HepG2 (cell line): Measurements from ENCODE around the gene LRBA. TPM values are rescaled to one million over a fixed set of nuclear protein-coding genes. Genes with fewer than 3 reads are reported as not detected.

Experiments
- ATAC-seq: fragments of 200-7000 bp; cut with Tn5 transposase; 3 replicates; pipeline ENCODE4 v1.9.1; 2020; ENCODE audit warnings: mild to moderate bottlenecking, moderate library complexity
- BruUV-seq: library from RNA; stranded (reverse); fragments of 400-500 nt; replicated peaks from 2 replicates; lab custom pipeline; 2021; lab: Mats Ljungman, UMichigan
- CTCF ChIA-PET: fragments of 300-600 bp; formaldehyde crosslinking; extraction: SDS; loops from one replicate; lab custom pipeline; 2021; ENCODE audit warnings: low total read pairs, inconsistent platforms, low intra/inter-chr PET ratio; lab: Yijun Ruan, JAX
- POLR2A ChIA-PET: fragments of 350-600 bp; sonication (Branson Sonifier 250); formaldehyde crosslinking; loops from one replicate; lab custom pipeline; 2020; ENCODE audit warnings: antibody characterized with exemption, inconsistent platforms; lab: Yijun Ruan, JAX
- DNase-seq: peaks from one replicate; pipeline ENCODE4 v3.0.0-alpha.2; 2015; ENCODE audit warnings: low spot score
- FAIRE-seq: peaks from 3 replicates; lab custom pipeline; 2011; peaks lifted over from hg19 to GRCh38; lab: Jason Lieb, UNC
- H2AFZ ChIP-seq: one replicate; pipeline ENCODE4 v1.6.1; 2011; ENCODE audit warnings: low read length, inconsistent platforms
- H3K27ac ChIP-seq: fragments of 300-600 bp; 3 replicates; pipeline ENCODE4 v1.8.0; 2011; ENCODE audit warnings: mixed run types, mild to moderate bottlenecking, mixed read lengths, low read length, inconsistent platforms; ENCODE audit not compliant: insufficient read depth; ENCODE audit errors: extremely low read length
- H3K27me3 ChIP-seq, 2 experiments: fragments of 200-600 bp in 1 of 2; 2 replicates in 1 of 2; 3 replicates in 1 of 2; pipeline versions ENCODE4 v1.6.0 to v1.8.0; 2011; ENCODE audit warnings: low read length in 2 of 2, mild to moderate bottlenecking in 2 of 2, moderate library complexity in 2 of 2, inconsistent platforms in 1 of 2; ENCODE audit not compliant: insufficient read depth in 2 of 2, control insufficient read depth in 1 of 2
- H3K36me3 ChIP-seq, 2 experiments: fragments of 200-600 bp in 1 of 2; replicated peaks in 1 of 2; 2 replicates in 1 of 2; 3 replicates in 1 of 2; pipeline versions ENCODE4 v1.5.1 to v1.8.0; 2011; ENCODE audit warnings: low read length in 2 of 2, inconsistent platforms in 1 of 2; ENCODE audit not compliant: insufficient read depth in 2 of 2, control insufficient read depth in 1 of 2
- H3K4me1 ChIP-seq: 2 replicates; pipeline ENCODE4 v1.5.1; 2012; ENCODE audit warnings: low read length, inconsistent platforms; ENCODE audit not compliant: insufficient read depth
- H3K4me2 ChIP-seq: 2 replicates; pipeline ENCODE4 v1.6.0; 2011; ENCODE audit warnings: low read depth, low read length, inconsistent platforms
- H3K4me3 ChIP-seq, 3 experiments: fragments of 200-600 bp in 1 of 3; sonication (generic), shearing (Covaris generic) in 1 of 3; replicated peaks in 1 of 3; 2 replicates each; pipeline ENCODE4 v1.5.1; 2011 to 2016; ENCODE audit warnings: low read length in 3 of 3, inconsistent platforms in 2 of 3, low read depth in 2 of 3, mild to moderate bottlenecking in 2 of 3, control low read depth in 1 of 3, mixed read lengths in 1 of 3; ENCODE audit not compliant: insufficient read depth in 1 of 3
- H3K79me2 ChIP-seq: one replicate; pipeline ENCODE4 v1.6.1; 2011; ENCODE audit warnings: low read length, inconsistent platforms; ENCODE audit not compliant: insufficient read depth
- H3K9ac ChIP-seq: 2 replicates; pipeline ENCODE4 v1.6.0; 2011; ENCODE audit warnings: mild to moderate bottlenecking, low read depth, low read length, inconsistent platforms; ENCODE audit not compliant: insufficient read depth
- H3K9me3 ChIP-seq: 2 replicates; pipeline ENCODE4 v1.5.1; 2012; ENCODE audit warnings: mild to moderate bottlenecking, low read length
- H4K20me1 ChIP-seq: 2 replicates; pipeline ENCODE4 v1.6.0; 2011; ENCODE audit warnings: inconsistent platforms, mild to moderate bottlenecking, low read length, moderate library complexity; ENCODE audit not compliant: insufficient read depth
- AKAP8 ChIP-seq: sonication (generic); formaldehyde crosslinking; IDR thresholded peaks from 2 replicates; pipeline ENCODE4 v1.5.1; 2020; ENCODE audit warnings: mild to moderate bottlenecking, missing genetic modification reagents
- ATF6 ChIP-seq: sonication (generic); formaldehyde crosslinking; conservative IDR thresholded peaks from 2 replicates; pipeline ENCODE4 v1.4.0; 2020; ENCODE audit warnings: missing genetic modification reagents
- KIAA2018 ChIP-seq: sonication (generic); formaldehyde crosslinking; IDR thresholded peaks from 2 replicates; pipeline ENCODE4 v1.5.0; 2020; ENCODE audit warnings: mild to moderate bottlenecking, missing genetic modification reagents, borderline replicate concordance
- NR2F1 ChIP-seq, 2 experiments: fragments of 450-650 bp in 1 of 2; formaldehyde crosslinking in 1 of 2; IDR thresholded peaks; 2 replicates each; pipeline versions ENCODE4 v1.5.0 to v1.6.1; 2016 to 2020; ENCODE audit warnings: mild to moderate bottlenecking in 1 of 2, missing compliant biosample characterization in 1 of 2, missing genetic modification reagents in 1 of 2, moderate library complexity in 1 of 2
- ZHX1 ChIP-seq: sonication (generic); formaldehyde crosslinking; IDR thresholded peaks from 2 replicates; pipeline ENCODE4 v1.8.1; 2022; ENCODE audit warnings: low read depth, mild to moderate bottlenecking, missing genetic modification reagents
- ZNF512B ChIP-seq: sonication (generic); formaldehyde crosslinking; IDR thresholded peaks from 2 replicates; pipeline ENCODE4 v1.5.1; 2020; ENCODE audit warnings: missing genetic modification reagents, mild to moderate bottlenecking, borderline replicate concordance
- WGBS: methylation state at CpG from one replicate; pipeline ENCODE4 v1.1.6; 2017; ENCODE audit warnings: low lambda C conversion rate; 5-methylcytosine and 5-hydroxymethylcytosine counted together
- in situ Hi-C: cut with HindIII; loops from 2 replicates; pipeline ENCODE4 v1.10.0; 2017; ENCODE audit warnings: low pct_unique_long_range_greater_than_20kb; ENCODE audit not compliant: extremely low pct_ligation_motif_present
- intact Hi-C: fragments of 100-400 bp; cut with micrococcal nuclease; formaldehyde crosslinking; loops from one replicate; pipeline ENCODE4 v1.10.0; 2022; ENCODE audit not compliant: unreplicated experiment
- polyA plus RNA-seq, 8 experiments: library from polyadenylated mRNA; depleted of rRNA in 3 of 8; stranded (reverse) in 7 of 8; unstranded in 1 of 8; fragments of >200 nt; fragmentation: Illumina TruSeq in 4 of 8; extraction: Trizol in 4 of 8; gene quantifications; 2 replicates each; pipeline versions ENCODE4 v1.2.1 to v1.2.3, GENCODE V29; 2011 to 2016; ENCODE audit warnings: low read depth in 4 of 8, missing spikeins in 1 of 8, mixed read lengths in 1 of 8; ENCODE audit not compliant: insufficient read depth in 1 of 8
- total RNA-seq, 5 experiments: library from RNA; depleted of rRNA; stranded (reverse); fragments of >200 nt; fragmentation: Illumina TruSeq; extraction: Trizol; gene quantifications; 2 replicates each; pipeline ENCODE4 v1.2.3, GENCODE V29; 2016; ENCODE audit warnings: low read depth in 1 of 5

Gene LRBA
- total and polyA plus RNA-seq, 2 of the 13 experiments (the other 11 are each of a cell fraction or from before 2014, with no cell fraction given) = 21.0 to 37.2 TPM

- TF ChIP-seq AKAP8 (no peak), ATF6 (CRISPR knock-in tag) (no peak), ZNF512B (CRISPR knock-in tag) (no peak)
Measured at GRCh38 chr4:150619042-150619441, 396.0 kb downstream of the LRBA start (continued).

- no peak overlapping the region for H2AFZ ChIP-seq
- no peaks in the 10 kb centered on the region for H4K20me1 ChIP-seq
- no peaks in the 10 kb centered on the region for H3K9me3 ChIP-seq
- H3K4me1 ChIP-seq = no peaks in the 10 kb centered on the region
- no peak for DNase-seq
- no peak for FAIRE-seq
- WGBS = 100% methylated on average over 3 of the region's 3 CpGs
- no peaks in the 10 kb centered on the region for H3K79me2 ChIP-seq
- in situ Hi-C loops = no loop called here
- no peak overlapping the region for H3K4me2 ChIP-seq
- ChIA-PET POLR2A (no interaction called here), CTCF (no interaction called here)
- no peak overlapping the region for H3K27ac ChIP-seq
- no peak for ATAC-seq
- no peak overlapping the region for H3K4me3 ChIP-seq
- BruUV-seq = no TSS peak
- H3K36me3 ChIP-seq = no peaks in the 10 kb centered on the region
- H3K9ac ChIP-seq = no peak overlapping the region
- intact Hi-C loops = no loop called here
- no peak for TF ChIP-seq NR2F1 (CRISPR knock-in tag; IDR thresholded peaks at IDR 0.05)
- no peak for TF ChIP-seq KIAA2018 (CRISPR knock-in tag)
- TF ChIP-seq ZHX1 (CRISPR knock-in tag) = no peak
- H3K27me3 ChIP-seq = no peaks in the 10 kb centered on the region
Measured at GRCh38 chr4:150609131-150609530, 406.0 kb downstream of the LRBA start.
